ENCODE measurements around the gene EVX1. TPM values are rescaled to one million over a fixed set of nuclear protein-coding genes. Genes with fewer than 3 reads are reported as not detected.

The EVX1 gene
- under 1 TPM in 1 of 12 donors, not detected in 11; 0.06 TPM for polyA plus RNA-seq (ENCODE audit: insufficient read length in 12 of 12)
- long read RNA-seq, donor 1: 0 reads
- long read RNA-seq, donor 2: 0 reads
- long read RNA-seq, donor 3: 0 reads
- long read RNA-seq, donor 4: 0 reads
- long read RNA-seq, donor 5: 0 reads
- long read RNA-seq, donor 6: 0 reads
- long read RNA-seq, donor 7: 0 reads
- long read RNA-seq, donor 8: 0 reads
- long read RNA-seq, donor 9: 0 reads
- long read RNA-seq, donor 10: 0 reads
- long read RNA-seq, donor 11: 0 reads

- DNase-seq: no peak
These were observed at the start of gene EVX1 for GRCh38 chr7:27242555-27243339. TSS of gene EVX1 (plus strand) at chr7:27242802. CDS start at chr7:27243031, 229 bp downstream.

GRCh38 chr7:27193335-27194001, 49.1 kb upstream of the EVX1 start:
- DNase-seq: no peak

GRCh38 chr7:27194002-27194352, 48.6 kb upstream of the EVX1 start:
- DNase-seq: no peak

GRCh38 chr7:27194686-27195379, 47.8 kb upstream of the EVX1 start:
- DNase-seq: no peak

GRCh38 chr7:27196287-27196767, 46.3 kb upstream of the EVX1 start:
- peak; percentile 86 for DNase-seq

GRCh38 chr7:27197137-27198042, 45.2 kb upstream of the EVX1 start:
- DNase-seq: no peak

GRCh38 chr7:27198138-27198841, 44.3 kb upstream of the EVX1 start:
- DNase-seq: no peak

GRCh38 chr7:27198871-27199801, 43.5 kb upstream of the EVX1 start:
- DNase-seq: no peak

GRCh38 chr7:27199849-27200760, 42.5 kb upstream of the EVX1 start, which contains the start of gene HOXA13:
TSS of gene HOXA13 (minus strand) at chr7:27200091. CDS start at chr7:27200077, 14 bp downstream.
- no peak for DNase-seq

- no peak for DNase-seq
These were observed 41.6 kb upstream of the EVX1 start for GRCh38 chr7:27200761-27201579.

- no peak for DNase-seq
These were observed 41.0 kb upstream of the EVX1 start for GRCh38 chr7:27201580-27202017.

- DNase-seq: no peak
These were observed 40.4 kb upstream of the EVX1 start for GRCh38 chr7:27202018-27202861.

GRCh38 chr7:27202862-27203134, 39.8 kb upstream of the EVX1 start:
- no peak for DNase-seq

- no peak for DNase-seq
These were observed 39.1 kb upstream of the EVX1 start for GRCh38 chr7:27203365-27203953.

- no peak for DNase-seq
These were observed 38.5 kb upstream of the EVX1 start for GRCh38 chr7:27203964-27204594.

Data from muscle of arm (tissue), 14 donors.